ENCODE results near the gene KATNAL2. TPM values are rescaled to one million over a fixed set of nuclear protein-coding genes. Genes with fewer than 3 reads are reported as not detected.
"Not testable (repeated sequence)": the region's sequence is repeated elsewhere in the genome, so short reads cannot be mapped to it uniquely, and the experiment has no call there.

The KATNAL2 gene
- total RNA-seq, 1 experiment from 2014 or later = 0.18 TPM

DNA sequence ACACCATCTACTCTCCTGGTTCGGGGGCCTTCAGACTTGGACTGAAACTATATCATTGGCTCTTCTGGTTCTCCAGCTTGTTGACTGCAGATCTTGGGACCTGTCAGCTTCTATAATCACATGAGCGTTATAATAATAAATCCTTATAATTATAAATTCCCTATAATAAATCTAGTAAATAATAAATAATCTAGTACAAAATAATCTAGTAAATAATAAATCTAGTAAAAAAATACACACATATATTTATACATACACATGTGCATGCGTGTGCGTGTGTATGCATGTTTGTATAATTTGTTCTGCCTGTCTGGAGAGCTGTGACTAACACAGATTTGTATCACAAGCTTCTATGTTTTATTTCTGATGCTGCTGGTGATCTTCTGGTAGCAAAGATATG is 40.8 kb downstream of the KATNAL2 start:
- Histone ChIP-seq H3K4me1 (replicated peaks) (no peaks in the 10 kb centered on the region), H3K9me3 (replicated peaks) (no peaks in the 10 kb centered on the region; the same call in 1 of the 2 replicates), H3K27me3 (replicated peaks) (no peaks in the 10 kb centered on the region), H3K4me3 (no peak overlapping the region), H3K36me3 (no peaks in the 10 kb centered on the region), H3K27ac (no peak overlapping the region)
- no peak for DNase-seq (ENCODE audit: low read depth in 1 of 2, low spot score in 2 of 2)

DNA sequence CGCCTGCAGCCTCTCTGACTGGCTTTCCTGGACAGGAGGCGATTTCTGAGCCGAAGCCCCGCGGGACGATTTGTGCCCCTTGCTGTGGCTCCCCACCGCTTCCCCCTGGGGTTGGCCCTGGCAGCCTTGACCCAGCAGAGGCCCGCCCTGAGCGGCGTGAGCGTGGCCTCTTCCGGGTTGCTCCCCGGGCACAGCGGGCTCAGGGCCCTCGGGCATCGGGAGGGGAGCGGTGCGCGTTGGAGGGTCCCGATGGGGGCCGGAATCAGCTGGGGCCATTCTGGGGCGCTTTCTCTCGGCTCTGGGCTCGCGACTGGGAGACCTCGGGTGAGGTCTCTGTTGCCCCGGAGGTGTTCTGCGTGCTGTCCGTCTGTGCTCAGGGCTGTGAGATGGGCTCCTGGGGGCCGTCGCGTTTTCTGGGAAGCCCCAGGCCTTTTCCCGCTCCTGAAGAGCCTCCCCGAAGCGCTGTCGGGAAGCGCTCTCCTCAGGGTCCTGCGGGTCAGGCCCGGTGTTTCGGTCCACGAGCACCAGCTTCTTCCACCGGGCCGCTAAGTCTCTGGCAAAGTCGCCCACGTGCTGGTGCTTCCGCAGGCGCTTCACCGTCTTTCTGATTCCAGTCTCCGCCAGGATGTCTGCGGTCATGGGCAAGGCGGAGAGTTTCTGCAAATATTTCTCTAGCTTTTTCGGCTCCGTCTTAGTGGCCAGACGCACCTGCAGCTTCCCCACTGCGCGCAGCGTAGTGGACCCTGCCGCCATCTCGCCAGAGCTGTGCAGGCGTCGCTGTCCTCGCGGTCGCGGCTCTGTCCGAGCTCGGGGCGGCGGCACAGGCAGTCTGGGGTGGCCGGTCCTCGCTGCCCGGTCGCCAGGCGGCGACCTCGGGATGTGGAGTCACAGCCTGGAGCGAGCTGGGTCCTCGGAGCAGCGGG is 46.5 kb downstream of the KATNAL2 start:
- not testable (repeated sequence) for H3K27me3 ChIP-seq (replicated peaks); H3K9me3 ChIP-seq (replicated peaks); H3K36me3 ChIP-seq; DNase-seq (ENCODE audit: low read depth in 1 of 2, low spot score in 2 of 2); H3K4me3 ChIP-seq; H3K27ac ChIP-seq; H3K4me1 ChIP-seq (replicated peaks)

DNA sequence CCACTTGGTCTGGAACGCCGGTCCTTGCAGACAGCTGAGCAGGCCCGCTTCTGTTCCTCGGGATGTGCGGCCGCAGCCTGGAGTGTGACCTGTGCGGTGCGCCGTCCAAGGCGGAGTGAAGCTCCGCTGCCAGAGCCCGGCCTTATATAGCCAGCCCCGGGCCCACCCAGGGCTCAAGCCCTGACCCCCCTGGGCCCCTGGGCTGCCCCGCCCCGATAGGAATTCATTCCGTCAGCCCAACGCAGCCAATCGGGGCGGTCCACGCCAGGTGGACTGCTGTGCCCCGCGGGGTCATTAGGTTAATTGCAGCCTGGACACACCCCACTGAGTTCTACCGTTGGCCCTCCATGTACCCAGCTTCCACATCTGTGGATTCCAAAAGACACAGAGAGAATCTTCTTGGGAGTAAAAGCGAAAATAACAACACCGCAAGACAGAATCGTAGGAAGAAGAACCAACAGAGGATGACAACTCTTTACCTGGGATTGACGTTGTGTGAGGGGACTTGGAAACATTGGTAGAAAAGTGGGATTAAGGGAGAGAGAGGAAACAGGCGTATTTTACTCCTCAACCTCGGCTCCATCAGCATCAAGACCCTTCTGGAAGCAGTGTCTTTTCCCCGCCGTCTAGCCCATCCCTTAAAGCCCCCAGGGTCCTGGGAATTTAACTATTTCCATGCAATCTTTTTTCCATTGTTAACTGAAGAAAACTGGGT is 47.3 kb downstream of the KATNAL2 start:
- H3K36me3 ChIP-seq; H3K4me3 ChIP-seq; DNase-seq (ENCODE audit: low read depth in 1 of 2, low spot score in 2 of 2); H3K4me1 ChIP-seq (replicated peaks); H3K9me3 ChIP-seq (replicated peaks); H3K27me3 ChIP-seq (replicated peaks); H3K27ac ChIP-seq: not testable (repeated sequence)

DNA sequence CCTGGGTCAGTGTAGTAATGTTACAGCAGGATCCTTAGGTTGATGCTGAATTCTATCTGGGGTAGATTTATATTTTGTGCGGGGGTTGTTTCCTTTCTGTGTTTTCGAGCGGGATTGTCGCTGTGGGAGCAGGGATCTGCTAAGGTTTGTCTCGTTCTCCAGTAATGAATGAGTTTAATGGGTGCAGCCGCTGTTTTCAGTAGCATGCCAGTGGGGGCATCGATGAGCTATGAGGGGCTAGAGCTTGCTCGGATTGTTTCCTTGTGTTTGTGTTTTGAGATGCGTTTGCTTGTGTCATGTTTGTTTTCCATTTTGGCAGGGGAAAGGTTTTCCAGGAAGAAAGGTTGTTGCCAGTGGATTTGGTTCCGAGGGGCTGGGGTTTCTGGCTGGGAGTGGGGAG is 48.9 kb downstream of the KATNAL2 start:
- not testable (repeated sequence) for H3K27me3 ChIP-seq (replicated peaks); H3K4me3 ChIP-seq; H3K4me1 ChIP-seq (replicated peaks); H3K9me3 ChIP-seq (replicated peaks); H3K27ac ChIP-seq; DNase-seq (ENCODE audit: low read depth in 1 of 2, low spot score in 2 of 2); H3K36me3 ChIP-seq

- H3K27me3 ChIP-seq (replicated peaks); H3K4me3 ChIP-seq; H3K27ac ChIP-seq; H3K9me3 ChIP-seq (replicated peaks); H3K4me1 ChIP-seq (replicated peaks); H3K36me3 ChIP-seq; DNase-seq (ENCODE audit: low read depth in 1 of 2, low spot score in 2 of 2): not testable (repeated sequence)
These were observed 52.1 kb downstream of the KATNAL2 start for GRCh38 chr18:46969551-46969950.

GRCh38 chr18:47019870-47020269 is 102.5 kb downstream of the KATNAL2 start:
- H3K27ac ChIP-seq; H3K4me3 ChIP-seq; H3K4me1 ChIP-seq (replicated peaks); H3K9me3 ChIP-seq (replicated peaks); H3K36me3 ChIP-seq; DNase-seq (ENCODE audit: low read depth in 1 of 2, low spot score in 2 of 2); H3K27me3 ChIP-seq (replicated peaks): not testable (repeated sequence)

DNA sequence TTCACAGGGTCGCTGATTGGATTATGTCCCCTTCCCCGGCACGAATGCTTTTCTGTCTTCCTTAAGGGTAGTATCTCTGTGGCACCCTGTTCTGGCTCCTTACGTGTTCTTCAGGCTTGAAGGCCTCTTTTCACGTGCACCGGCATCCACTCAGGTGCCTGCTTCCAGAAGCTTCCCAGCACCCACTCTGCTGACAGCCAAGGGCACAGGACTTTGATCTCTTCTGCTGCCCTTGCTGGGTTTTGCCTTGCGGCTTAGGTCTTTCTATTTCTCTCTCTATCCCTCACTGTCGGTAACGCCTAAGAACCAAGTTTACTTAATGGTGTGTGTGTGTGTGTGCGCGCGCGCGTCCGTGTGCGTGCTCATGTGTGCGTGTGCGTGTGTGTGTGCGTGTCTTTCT is 103.4 kb downstream of the KATNAL2 start:
- H3K27me3 ChIP-seq (replicated peaks); H3K9me3 ChIP-seq (replicated peaks); H3K4me1 ChIP-seq (replicated peaks); H3K27ac ChIP-seq; DNase-seq (ENCODE audit: low read depth in 1 of 2, low spot score in 2 of 2); H3K36me3 ChIP-seq; H3K4me3 ChIP-seq: not testable (repeated sequence)

GRCh38 chr18:47022821-47023220 is 105.4 kb downstream of the KATNAL2 start:
- H3K27me3 ChIP-seq (replicated peaks); H3K36me3 ChIP-seq; H3K9me3 ChIP-seq (replicated peaks); H3K4me1 ChIP-seq (replicated peaks); H3K27ac ChIP-seq; H3K4me3 ChIP-seq: not testable (repeated sequence)
- DNase-seq (ENCODE audit: low read depth in 1 of 2, low spot score in 2 of 2) = peak in 1 of 2 experiments; percentile 61

DNA sequence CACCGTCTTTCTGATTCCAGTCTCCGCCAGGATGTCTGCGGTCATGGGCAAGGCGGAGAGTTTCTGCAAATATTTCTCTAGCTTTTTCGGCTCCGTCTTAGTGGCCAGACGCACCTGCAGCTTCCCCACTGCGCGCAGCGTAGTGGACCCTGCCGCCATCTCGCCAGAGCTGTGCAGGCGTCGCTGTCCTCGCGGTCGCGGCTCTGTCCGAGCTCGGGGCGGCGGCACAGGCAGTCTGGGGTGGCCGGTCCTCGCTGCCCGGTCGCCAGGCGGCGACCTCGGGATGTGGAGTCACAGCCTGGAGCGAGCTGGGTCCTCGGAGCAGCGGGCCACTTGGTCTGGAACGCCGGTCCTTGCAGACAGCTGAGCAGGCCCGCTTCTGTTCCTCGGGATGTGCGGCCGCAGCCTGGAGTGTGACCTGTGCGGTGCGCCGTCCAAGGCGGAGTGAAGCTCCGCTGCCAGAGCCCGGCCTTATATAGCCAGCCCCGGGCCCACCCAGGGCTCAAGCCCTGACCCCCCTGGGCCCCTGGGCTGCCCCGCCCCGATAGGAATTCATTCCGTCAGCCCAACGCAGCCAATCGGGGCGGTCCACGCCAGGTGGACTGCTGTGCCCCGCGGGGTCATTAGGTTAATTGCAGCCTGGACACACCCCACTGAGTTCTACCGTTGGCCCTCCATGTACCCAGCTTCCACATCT is 106.5 kb downstream of the KATNAL2 start:
- H3K36me3 ChIP-seq; H3K4me3 ChIP-seq; H3K27me3 ChIP-seq (replicated peaks); DNase-seq (ENCODE audit: low read depth in 1 of 2, low spot score in 2 of 2); H3K27ac ChIP-seq; H3K4me1 ChIP-seq (replicated peaks); H3K9me3 ChIP-seq (replicated peaks): not testable (repeated sequence)

- not testable (repeated sequence) for DNase-seq (ENCODE audit: low read depth in 1 of 2, low spot score in 2 of 2); H3K9me3 ChIP-seq (replicated peaks); H3K27ac ChIP-seq; H3K4me3 ChIP-seq; H3K27me3 ChIP-seq (replicated peaks); H3K4me1 ChIP-seq (replicated peaks); H3K36me3 ChIP-seq
These were observed 108.3 kb downstream of the KATNAL2 start for GRCh38 chr18:47025557-47026174.

GRCh38 chr18:47028738-47029137 is 111.3 kb downstream of the KATNAL2 start:
- not testable (repeated sequence) for H3K4me1 ChIP-seq (replicated peaks); H3K4me3 ChIP-seq; H3K36me3 ChIP-seq; H3K27ac ChIP-seq; DNase-seq (ENCODE audit: low read depth in 1 of 2, low spot score in 2 of 2); H3K9me3 ChIP-seq (replicated peaks); H3K27me3 ChIP-seq (replicated peaks)

- not testable (repeated sequence) for H3K27me3 ChIP-seq (replicated peaks); H3K4me3 ChIP-seq
These were observed 112.4 kb downstream of the KATNAL2 start for GRCh38 chr18:47029684-47030353.

DNA sequence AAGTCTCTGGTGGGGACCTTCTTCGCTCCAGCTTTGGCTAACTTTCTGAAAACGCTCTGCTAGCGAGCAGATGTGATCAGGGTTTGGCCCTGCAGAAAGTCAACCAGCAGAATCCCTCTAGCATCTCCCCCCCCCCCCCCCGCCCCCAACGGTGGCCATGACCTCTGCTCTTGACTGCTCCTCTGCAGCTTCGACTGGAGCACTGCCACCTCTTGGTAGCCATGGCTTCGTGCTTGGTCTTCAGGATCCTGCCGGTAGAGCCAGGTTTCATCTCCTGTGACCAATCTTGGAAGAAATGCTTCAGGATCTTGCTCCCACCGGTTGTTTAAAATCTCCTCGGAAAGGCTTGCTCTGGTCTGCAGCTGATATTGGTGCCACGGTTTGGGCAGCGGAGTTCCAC is 113.5 kb downstream of the KATNAL2 start:
- H3K27me3 ChIP-seq (replicated peaks); H3K9me3 ChIP-seq (replicated peaks); DNase-seq (ENCODE audit: low read depth in 1 of 2, low spot score in 2 of 2): not testable (repeated sequence)

More at GRCh38 chr18:47029684-47030353, 112.4 kb downstream of the KATNAL2 start:
- not testable (repeated sequence) for H3K9me3 ChIP-seq (replicated peaks); H3K36me3 ChIP-seq; DNase-seq (ENCODE audit: low read depth in 1 of 2, low spot score in 2 of 2); H3K27ac ChIP-seq; H3K4me1 ChIP-seq (replicated peaks)

More for the DNA sequence above, 113.5 kb downstream of the KATNAL2 start:
- not testable (repeated sequence) for H3K4me3 ChIP-seq; H3K27ac ChIP-seq; H3K36me3 ChIP-seq; H3K4me1 ChIP-seq (replicated peaks)

Data from SJSA1 (cell line).